GM12892 (cell line): ENCODE measurements around the gene F13A1.

Experiments
- POLR2A ChIP-seq: IDR thresholded peaks from 2 replicates; pipeline ENCODE4 v1.6.1; 2011; ENCODE audit warnings: low read depth, low read length, control low read depth
- POLR2AphosphoS5 ChIP-seq: IDR thresholded peaks from 2 replicates; pipeline ENCODE4 v1.6.1; 2011; ENCODE audit warnings: low read depth, low read length, control low read depth
- TAF1 ChIP-seq: IDR thresholded peaks from 2 replicates; pipeline ENCODE4 v1.6.1; 2011; ENCODE audit warnings: low read depth, mild to moderate bottlenecking, control low read depth, low read length, borderline replicate concordance

DNA sequence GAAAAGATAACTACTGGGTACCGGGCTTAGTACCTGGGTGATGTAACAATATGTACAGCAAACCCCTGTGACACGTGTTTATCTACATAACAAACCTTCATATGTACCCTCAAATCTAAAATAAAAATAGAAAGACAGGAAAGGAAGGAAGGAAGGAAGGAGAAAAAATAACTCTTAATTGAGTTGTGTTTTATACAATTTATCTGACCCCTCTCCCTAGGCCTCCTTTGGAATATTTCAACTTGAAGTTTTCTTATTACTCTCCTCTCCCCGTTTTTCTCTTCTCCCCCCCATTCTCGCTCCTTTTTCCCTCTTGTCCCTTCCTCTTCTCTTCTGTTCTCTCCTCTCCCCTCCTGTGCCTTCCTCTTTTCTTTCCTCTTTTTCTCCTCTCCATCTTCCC is 156.1 kb downstream of the F13A1 start:
- TF ChIP-seq POLR2A (no peak), POLR2AphosphoS5 (no peak), TAF1 (no peak)
